ENCODE results near the gene TIMP4. TPM values are rescaled to one million over a fixed set of nuclear protein-coding genes. Genes with fewer than 3 reads are reported as not detected.

Gene TIMP4
- polyA plus RNA-seq, 1 experiment: 1.8 TPM

- no peak overlapping the region for H3K4me3 ChIP-seq (ENCODE audit: low read depth, low read length)
- DNase-seq (ENCODE audit: low read depth): no peak
- TF ChIP-seq, protein P1, sequence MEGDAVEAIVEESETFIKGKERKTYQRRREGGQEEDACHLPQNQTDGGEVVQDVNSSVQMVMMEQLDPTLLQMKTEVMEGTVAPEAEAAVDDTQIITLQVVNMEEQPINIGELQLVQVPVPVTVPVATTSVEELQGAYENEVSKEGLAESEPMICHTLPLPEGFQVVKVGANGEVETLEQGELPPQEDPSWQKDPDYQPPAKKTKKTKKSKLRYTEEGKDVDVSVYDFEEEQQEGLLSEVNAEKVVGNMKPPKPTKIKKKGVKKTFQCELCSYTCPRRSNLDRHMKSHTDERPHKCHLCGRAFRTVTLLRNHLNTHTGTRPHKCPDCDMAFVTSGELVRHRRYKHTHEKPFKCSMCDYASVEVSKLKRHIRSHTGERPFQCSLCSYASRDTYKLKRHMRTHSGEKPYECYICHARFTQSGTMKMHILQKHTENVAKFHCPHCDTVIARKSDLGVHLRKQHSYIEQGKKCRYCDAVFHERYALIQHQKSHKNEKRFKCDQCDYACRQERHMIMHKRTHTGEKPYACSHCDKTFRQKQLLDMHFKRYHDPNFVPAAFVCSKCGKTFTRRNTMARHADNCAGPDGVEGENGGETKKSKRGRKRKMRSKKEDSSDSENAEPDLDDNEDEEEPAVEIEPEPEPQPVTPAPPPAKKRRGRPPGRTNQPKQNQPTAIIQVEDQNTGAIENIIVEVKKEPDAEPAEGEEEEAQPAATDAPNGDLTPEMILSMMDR (IDR thresholded peaks at IDR 0.05; ENCODE audit: insufficient read depth, low read depth, low read length): no peak
- POLR2A ChIA-PET: interaction anchor here (0.6 kb wide), 1 partner anchor 18 kb away, joined by 3 read pairs; no protein-coding TSS in a partner anchor
- no peaks in the 10 kb centered on the region for H3K27me3 ChIP-seq (ENCODE audit: control insufficient read depth, insufficient read depth, low read length)
- H3K36me3 ChIP-seq (ENCODE audit: control insufficient read depth, insufficient read depth, low read length): no peaks in the 10 kb centered on the region
- CTCF ChIA-PET: interaction anchor here (0.5 to 3.1 kb wide), 3 partner anchors 12 to 530 kb away, joined by 3 to 37 read pairs (median 3); no protein-coding TSS in a partner anchor
These were observed 30.1 kb upstream of the TIMP4 start for GRCh38 chr3:12188681-12189287.

GRCh38 chr3:12188328-12188648, 29.6 kb upstream of the TIMP4 start:
- Histone ChIP-seq H3K36me3 (ENCODE audit: control insufficient read depth, insufficient read depth, low read length) (no peaks in the 10 kb centered on the region), H3K4me3 (ENCODE audit: low read depth, low read length) (no peak overlapping the region), H3K27me3 (ENCODE audit: control insufficient read depth, insufficient read depth, low read length) (no peaks in the 10 kb centered on the region)
- TF ChIP-seq, protein P1 (IDR thresholded peaks at IDR 0.05; ENCODE audit: insufficient read depth, low read depth, low read length): no peak
- DNase-seq (ENCODE audit: low read depth): no peak
- ChIA-PET CTCF (interaction anchor here (0.5 to 3.1 kb wide), 5 partner anchors 9 to 531 kb away, joined by 3 to 37 read pairs (median 4); no protein-coding TSS in a partner anchor), POLR2A (interaction anchor here (0.6 to 1.0 kb wide), 2 partner anchors 18 to 71 kb away, joined by 3 read pairs; no protein-coding TSS in a partner anchor)

- no peaks in the 10 kb centered on the region for H3K27me3 ChIP-seq (ENCODE audit: control insufficient read depth, insufficient read depth, low read length)
- no peak for DNase-seq (ENCODE audit: low read depth)
These were observed 29.0 kb upstream of the TIMP4 start for GRCh38 chr3:12187448-12188327.

GRCh38 chr3:12186515-12187286, 28.0 kb upstream of the TIMP4 start:
- no peaks in the 10 kb centered on the region for H3K36me3 ChIP-seq (ENCODE audit: control insufficient read depth, insufficient read depth, low read length)
- no peaks in the 10 kb centered on the region for H3K27me3 ChIP-seq (ENCODE audit: control insufficient read depth, insufficient read depth, low read length)
- POLR2A ChIA-PET: no interaction called here
- H3K4me3 ChIP-seq (ENCODE audit: low read depth, low read length): no peak overlapping the region
- CTCF ChIA-PET: interaction anchor here (0.6 to 3.1 kb wide), 5 partner anchors 8 to 293 kb away, joined by 3 to 37 read pairs (median 4); no protein-coding TSS in a partner anchor
- DNase-seq (ENCODE audit: low read depth): no peak
- TF ChIP-seq, protein P1 (IDR thresholded peaks at IDR 0.05; ENCODE audit: insufficient read depth, low read depth, low read length): no peak

More at GRCh38 chr3:12187448-12188327, 29.0 kb upstream of the TIMP4 start:
- no peak overlapping the region for H3K4me3 ChIP-seq (ENCODE audit: low read depth, low read length)
- ChIA-PET POLR2A (interaction anchor here (0.6 to 1.0 kb wide), 2 partner anchors 36 to 71 kb away, joined by 3 read pairs; no protein-coding TSS in a partner anchor), CTCF (interaction anchor here (0.6 to 3.1 kb wide), 5 partner anchors 9 to 292 kb away, joined by 3 to 37 read pairs (median 4); no protein-coding TSS in a partner anchor)
- H3K36me3 ChIP-seq (ENCODE audit: control insufficient read depth, insufficient read depth, low read length): no peaks in the 10 kb centered on the region
- TF ChIP-seq, protein P1 (IDR thresholded peaks at IDR 0.05; ENCODE audit: insufficient read depth, low read depth, low read length): no peak

Data from BJ (cell line).